ENCODE results near the gene SLC27A4.
A peak's percentile ranks its signal among the peaks of the same experiment; 100 is the strongest.
"Not testable (repeated sequence)": the region's sequence is repeated elsewhere in the genome, so short reads cannot be mapped to it uniquely, and the experiment has no call there.

Gene SLC27A4

GRCh38 chr9:128325629-128326028, 14.7 kb upstream of the SLC27A4 start:
- DNase-seq = no peak

DNA sequence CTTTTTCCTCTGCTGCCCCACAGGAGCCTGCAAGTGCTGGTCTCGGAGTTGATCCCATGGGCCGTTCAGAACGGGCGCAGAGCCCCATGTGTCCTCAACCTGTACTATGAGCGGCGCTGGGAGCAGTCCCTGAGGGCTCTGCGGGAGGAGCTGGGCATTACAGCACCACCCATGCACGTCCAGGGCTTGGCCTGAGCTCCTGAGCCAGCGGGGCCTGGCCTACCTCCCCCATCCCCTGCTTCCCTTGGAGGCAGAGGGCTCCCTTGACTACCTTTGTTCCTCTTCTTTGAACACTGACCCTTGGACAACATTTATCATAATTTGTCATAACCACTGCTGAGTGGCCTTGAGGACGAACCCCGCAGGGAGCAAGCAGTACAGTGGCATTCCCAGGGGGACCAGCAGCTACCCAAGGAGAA, 6.9 kb upstream of the SLC27A4 start:
- no peak for DNase-seq

GRCh38 chr9:128335161-128335560, 5.2 kb upstream of the SLC27A4 start:
- DNase-seq = no peak

- no peak for DNase-seq
Measured at GRCh38 chr9:128335914-128336313, 4.4 kb upstream of the SLC27A4 start.

GRCh38 chr9:128337936-128338335, 2.4 kb upstream of the SLC27A4 start:
- no peak for DNase-seq

DNA sequence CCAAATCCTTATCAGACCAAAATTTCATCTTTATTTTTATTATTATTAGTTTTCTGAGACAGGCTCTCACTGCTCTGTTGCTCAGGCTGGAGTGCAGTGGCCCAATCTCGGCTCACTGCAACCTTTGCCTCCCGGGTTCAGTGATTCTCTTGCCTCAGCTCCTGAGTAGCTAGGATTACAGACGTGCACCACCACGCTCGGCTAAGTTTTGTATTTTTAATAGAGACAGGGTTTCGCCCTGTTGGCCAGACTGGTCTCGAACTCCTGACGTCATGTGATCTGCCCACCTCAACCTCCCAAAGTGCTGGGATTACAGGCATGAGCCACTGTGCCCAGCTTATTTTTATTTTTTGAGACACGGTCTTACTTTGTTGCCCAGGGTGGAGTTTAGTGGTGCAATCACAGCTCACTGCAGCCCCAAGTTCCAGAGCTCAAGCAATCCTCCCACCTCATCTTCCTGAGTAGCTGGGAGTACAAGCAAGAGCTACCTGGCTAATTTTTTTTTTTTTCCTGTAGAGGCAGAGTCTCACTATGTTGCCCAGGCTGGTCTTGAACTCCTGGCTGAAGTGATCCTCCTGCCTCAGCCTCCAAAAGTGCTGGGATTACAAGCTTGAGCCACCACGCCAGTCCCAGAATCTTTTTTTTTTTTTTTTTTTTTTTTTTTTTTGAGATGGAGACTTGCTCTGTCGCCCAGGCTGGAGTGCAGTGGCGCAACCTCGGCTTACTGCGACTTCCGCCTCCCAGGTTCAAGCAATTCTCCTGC, 1.3 kb upstream of the SLC27A4 start:
- not testable (repeated sequence) for DNase-seq

- no peak for DNase-seq
Measured at GRCh38 chr9:128340691-128341434, 536 bp downstream of the SLC27A4 start.

GRCh38 chr9:128341435-128341849, 1.1 kb downstream of the SLC27A4 start:
- peak; percentile 78 for DNase-seq

DNA sequence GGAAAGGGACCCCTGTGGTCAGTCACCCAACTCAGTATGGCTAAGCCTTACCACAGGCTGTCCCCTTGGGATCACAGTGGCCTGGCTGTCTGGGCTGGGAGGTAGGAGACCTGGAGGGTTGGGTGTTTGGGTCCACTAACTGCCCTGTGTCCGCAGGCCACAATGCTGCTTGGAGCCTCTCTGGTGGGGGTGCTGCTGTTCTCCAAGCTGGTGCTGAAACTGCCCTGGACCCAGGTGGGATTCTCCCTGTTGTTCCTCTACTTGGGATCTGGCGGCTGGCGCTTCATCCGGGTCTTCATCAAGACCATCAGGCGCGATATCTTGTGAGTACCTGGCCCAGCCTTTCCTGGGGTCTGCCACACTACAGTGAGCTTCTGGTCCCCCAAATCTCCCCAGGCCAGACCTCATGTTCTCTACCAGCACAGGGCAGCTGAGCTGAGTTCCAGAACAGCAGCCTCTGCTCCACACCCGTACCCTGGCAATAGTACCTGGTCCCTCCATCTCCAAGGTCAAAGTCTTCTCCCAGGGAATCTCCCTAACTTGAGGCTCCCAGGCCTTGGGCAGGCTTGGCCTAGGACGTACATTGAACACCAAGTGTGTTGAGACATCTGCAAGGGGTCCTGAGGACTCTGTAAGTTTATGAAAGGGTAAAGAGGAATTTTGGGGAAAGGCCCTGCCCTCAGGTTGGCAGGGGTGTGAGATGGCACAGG, 2.8 kb downstream of the SLC27A4 start:
- no peak for DNase-seq

GRCh38 chr9:128343855-128344254, 3.5 kb downstream of the SLC27A4 start:
- DNase-seq = no peak

- no peak for DNase-seq
Measured at GRCh38 chr9:128344931-128345605, 4.7 kb downstream of the SLC27A4 start.

- DNase-seq = no peak
Measured at GRCh38 chr9:128349125-128349524, 8.8 kb downstream of the SLC27A4 start.

DNA sequence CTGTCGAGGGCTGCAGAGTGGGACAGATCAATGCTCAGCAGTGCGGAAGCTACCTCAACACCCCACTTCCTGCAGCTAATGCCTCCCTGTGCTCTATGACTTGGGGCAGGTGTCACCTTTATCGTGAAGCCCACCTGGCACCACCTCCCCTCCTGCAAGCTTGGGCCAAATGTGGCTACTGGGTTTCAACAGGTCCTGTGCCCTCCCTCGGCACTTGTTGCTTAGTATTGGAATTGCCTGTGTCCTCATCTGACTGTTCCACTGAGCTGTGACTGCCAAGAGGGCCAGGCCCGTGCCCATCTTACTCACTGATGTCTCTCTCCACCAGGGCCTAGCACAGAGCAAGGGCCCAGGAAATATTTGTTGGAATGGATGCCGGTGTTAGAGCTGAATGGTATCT, 9.4 kb downstream of the SLC27A4 start:
- DNase-seq = no peak

DNA sequence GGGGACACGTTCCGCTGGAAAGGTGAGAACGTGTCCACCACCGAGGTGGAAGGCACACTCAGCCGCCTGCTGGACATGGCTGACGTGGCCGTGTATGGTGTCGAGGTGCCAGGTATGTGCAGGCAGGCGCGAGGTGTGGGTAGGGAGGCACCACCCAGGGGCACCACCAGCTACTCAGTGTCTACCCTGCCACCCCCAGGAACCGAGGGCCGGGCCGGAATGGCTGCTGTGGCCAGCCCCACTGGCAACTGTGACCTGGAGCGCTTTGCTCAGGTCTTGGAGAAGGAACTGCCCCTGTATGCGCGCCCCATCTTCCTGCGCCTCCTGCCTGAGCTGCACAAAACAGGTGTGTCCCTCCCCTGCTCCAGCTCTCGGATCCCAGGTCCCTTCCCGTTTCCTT, 15.1 kb downstream of the SLC27A4 start:
- DNase-seq = no peak

GRCh38 chr9:128358090-128358489, 17.8 kb downstream of the SLC27A4 start:
- DNase-seq = no peak

DNA sequence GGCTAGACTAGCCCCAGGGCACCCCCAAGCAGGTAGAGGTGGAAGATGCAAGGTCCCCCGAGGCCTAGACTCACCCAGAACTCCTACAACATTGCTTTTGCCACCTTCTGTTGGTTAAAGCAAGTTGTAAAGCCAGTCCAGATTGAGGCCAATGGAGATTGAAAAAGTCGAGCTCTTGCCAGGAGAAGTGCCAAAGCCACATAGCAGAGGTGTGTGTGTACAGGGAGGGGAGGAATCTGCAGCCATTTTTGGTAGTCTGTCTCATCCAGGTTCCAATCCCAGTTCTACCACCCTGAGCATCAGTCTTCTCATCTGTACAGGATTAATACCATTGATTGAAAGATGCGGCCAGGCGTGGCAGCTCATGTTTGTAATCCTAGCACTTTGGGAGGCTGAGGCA, 18.5 kb downstream of the SLC27A4 start:
- no peak for DNase-seq

DNA sequence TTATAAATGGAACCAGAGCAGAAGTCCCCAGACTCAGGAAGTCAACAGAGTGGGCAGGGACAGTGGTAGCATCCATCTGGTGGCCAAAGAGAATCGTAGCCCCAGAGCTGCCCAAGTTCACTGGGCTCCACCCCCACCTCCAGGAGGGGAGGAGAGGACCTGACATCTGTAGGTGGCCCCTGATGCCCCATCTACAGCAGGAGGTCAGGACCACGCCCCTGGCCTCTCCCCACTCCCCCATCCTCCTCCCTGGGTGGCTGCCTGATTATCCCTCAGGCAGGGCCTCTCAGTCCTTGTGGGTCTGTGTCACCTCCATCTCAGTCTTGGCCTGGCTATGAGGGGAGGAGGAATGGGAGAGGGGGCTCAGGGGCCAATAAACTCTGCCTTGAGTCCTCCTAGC, 20.5 kb downstream of the SLC27A4 start:
- no peak for DNase-seq

DNA sequence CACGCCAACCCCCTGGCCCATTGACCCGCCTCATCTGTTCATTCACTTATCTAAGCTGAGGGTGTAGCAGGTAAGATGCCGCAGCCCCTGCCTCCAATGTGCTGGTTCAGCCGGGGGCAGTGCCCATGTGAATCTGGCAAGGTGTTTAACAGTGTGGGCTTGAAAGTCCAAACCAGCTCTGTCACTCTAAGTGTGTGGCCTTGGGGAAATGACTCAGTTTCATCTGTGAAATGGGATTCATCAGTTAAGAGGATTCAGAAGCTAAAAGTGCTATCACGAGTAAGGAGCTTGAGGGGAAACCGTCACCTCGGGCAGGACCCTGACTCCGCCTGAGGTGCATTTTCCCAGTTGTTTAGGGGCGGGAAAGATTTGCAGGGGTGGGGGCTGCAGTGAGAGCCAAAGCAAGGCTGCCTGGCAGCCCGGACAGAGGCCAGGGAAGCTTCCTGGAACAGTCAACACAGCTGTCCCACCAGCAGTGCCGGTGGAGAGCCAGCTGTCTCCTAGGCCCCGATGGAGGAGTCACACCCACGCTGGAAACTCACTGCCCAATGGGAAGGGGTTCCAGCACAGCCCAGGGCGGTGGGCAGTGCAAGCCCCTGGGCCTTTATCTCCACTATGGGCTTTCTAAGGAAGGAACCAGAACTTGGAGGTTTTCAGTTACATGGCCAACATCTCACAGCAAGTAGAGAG, 21.1 kb downstream of the SLC27A4 start:
- no peak for DNase-seq

GRCh38 chr9:128361986-128362646, 21.8 kb downstream of the SLC27A4 start:
- peak; percentile 71 for DNase-seq

DNA sequence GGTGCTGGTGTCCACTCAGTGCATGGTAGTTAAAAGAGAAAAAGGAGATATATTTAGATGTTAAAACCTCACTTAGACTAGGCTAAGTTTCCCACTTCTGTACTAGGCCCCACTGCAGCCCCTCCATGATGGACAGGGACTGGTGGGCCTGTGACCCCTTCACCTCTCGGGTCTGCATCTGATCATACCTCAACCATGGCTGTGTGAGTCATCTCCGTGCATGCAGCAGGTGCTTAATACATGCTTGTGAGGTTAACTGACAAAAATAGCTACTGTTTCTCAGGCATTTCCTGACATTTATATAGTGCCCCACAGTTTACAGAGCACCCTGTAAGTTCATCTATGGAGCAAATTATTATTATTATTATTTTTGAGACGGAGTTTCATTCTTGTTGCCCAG, 22.4 kb downstream of the SLC27A4 start:
- DNase-seq = no peak

DNA sequence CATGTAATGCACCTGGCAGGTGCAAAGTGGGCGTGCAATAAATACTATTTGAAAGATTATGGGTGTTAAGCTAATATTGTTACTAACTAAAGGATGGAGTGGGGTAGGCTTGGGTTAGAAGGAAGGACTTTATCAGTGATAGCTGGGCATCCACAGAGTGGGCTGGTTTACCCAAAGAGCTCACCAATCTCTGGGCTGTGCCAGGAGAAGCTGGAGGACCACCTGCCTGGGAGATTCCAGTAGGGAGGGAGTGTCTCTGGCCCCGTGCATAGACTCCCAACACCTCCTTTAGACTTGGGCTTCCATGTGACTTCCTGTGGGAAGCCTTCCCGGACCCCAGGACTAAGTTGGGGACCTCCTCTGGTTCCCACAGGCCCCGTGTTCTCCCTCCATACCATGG, 25.2 kb downstream of the SLC27A4 start:
- no peak for DNase-seq

Measured in CD4-positive, alpha-beta T cell treated with Interleukin-10 for 1 hour (primary cell).